Mesothelial cell of epicardium (in vitro differentiated cells): ENCODE data around the gene MAP3K9. TPM values are rescaled to one million over a fixed set of nuclear protein-coding genes. Genes with fewer than 3 reads are reported as not detected.

ENCODE experiments used
- DNase-seq, 2 experiments: peaks; one replicate each; pipeline ENCODE4 v3.0.0; 2021; ENCODE audit warnings: low spot score in 2 of 2; ENCODE audit not compliant: unreplicated experiment in 2 of 2
- H3K27ac Mint-ChIP-seq: 2 replicates; pipeline ENCODE4 v1.8.0; 2021; ENCODE audit warnings: mixed read lengths
- H3K27me3 Mint-ChIP-seq: 2 replicates; pipeline ENCODE4 v1.8.0; 2021; ENCODE audit warnings: low read depth, mixed read lengths
- H3K36me3 Mint-ChIP-seq: 2 replicates; pipeline ENCODE4 v1.8.0; 2021; ENCODE audit warnings: mixed read lengths
- H3K4me1 Mint-ChIP-seq: 2 replicates; pipeline ENCODE4 v1.8.0; 2021; ENCODE audit warnings: mixed read lengths
- H3K4me3 Mint-ChIP-seq: 2 replicates; pipeline ENCODE4 v1.8.0; 2021; ENCODE audit warnings: mild to moderate bottlenecking, moderate library complexity, mixed read lengths
- H3K9me3 Mint-ChIP-seq: 2 replicates; pipeline ENCODE4 v1.8.0; 2021; ENCODE audit warnings: mixed read lengths
- total RNA-seq: library from RNA; stranded (reverse); gene quantifications from 3 replicates; pipeline ENCODE4 v1.2.1, GENCODE V29; 2021
- TF ChIP-seq, protein P1 (sequence below): fragments of 200-600 bp; sonication (generic); IDR thresholded peaks from one replicate; pipeline ENCODE4 v1.5.0; 2021; ENCODE audit warnings: antibody characterized with exemption; ENCODE audit not compliant: unreplicated experiment

Gene MAP3K9
- total RNA-seq, 1 donor from 2014 or later = 9.5 TPM

GRCh38 chr14:70780396-70781075 is 28.8 kb downstream of the MAP3K9 start:
- TF ChIP-seq, protein P1, sequence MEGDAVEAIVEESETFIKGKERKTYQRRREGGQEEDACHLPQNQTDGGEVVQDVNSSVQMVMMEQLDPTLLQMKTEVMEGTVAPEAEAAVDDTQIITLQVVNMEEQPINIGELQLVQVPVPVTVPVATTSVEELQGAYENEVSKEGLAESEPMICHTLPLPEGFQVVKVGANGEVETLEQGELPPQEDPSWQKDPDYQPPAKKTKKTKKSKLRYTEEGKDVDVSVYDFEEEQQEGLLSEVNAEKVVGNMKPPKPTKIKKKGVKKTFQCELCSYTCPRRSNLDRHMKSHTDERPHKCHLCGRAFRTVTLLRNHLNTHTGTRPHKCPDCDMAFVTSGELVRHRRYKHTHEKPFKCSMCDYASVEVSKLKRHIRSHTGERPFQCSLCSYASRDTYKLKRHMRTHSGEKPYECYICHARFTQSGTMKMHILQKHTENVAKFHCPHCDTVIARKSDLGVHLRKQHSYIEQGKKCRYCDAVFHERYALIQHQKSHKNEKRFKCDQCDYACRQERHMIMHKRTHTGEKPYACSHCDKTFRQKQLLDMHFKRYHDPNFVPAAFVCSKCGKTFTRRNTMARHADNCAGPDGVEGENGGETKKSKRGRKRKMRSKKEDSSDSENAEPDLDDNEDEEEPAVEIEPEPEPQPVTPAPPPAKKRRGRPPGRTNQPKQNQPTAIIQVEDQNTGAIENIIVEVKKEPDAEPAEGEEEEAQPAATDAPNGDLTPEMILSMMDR = no peak
- DNase-seq = no peak
- peaks cover 2% of the 10 kb centered on the region for H3K36me3 Mint-ChIP-seq
- no peaks in the 10 kb centered on the region for H3K4me1 Mint-ChIP-seq
- H3K27me3 Mint-ChIP-seq = no peaks in the 10 kb centered on the region
- no peak overlapping the region for H3K27ac Mint-ChIP-seq
- H3K4me3 Mint-ChIP-seq = no peak overlapping the region
- H3K9me3 Mint-ChIP-seq = no peaks in the 10 kb centered on the region

DNA sequence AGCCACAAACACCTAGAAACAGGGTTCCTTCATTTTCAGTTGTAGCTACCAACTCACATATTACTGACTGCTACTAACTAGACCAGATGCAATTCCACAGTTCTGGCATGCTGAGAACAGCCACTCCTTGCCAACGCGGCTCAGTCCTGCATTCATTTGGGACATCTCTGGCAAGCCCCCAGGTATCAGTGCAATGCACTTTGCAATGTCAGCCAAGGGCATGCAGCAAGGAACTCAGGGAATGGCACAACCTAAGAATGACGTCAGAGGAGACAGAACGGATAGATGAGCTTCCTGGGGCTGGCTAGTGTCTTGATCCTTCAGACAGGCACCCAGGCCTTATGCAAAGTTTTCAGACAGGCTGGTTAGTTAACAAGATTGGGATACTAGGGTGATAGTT is 29.6 kb downstream of the MAP3K9 start:
- Mint-ChIP-seq H3K36me3 (no peaks in the 10 kb centered on the region), H3K4me3 (no peak overlapping the region), H3K27me3 (no peaks in the 10 kb centered on the region), H3K4me1 (no peaks in the 10 kb centered on the region), H3K27ac (no peak overlapping the region), H3K9me3 (no peaks in the 10 kb centered on the region)
- TF ChIP-seq, protein P1 = no peak
- DNase-seq = no peak

- H3K9me3 Mint-ChIP-seq = no peaks in the 10 kb centered on the region
- H3K27me3 Mint-ChIP-seq = no peaks in the 10 kb centered on the region
- TF ChIP-seq, protein P1 = no peak
- H3K27ac Mint-ChIP-seq = no peak overlapping the region
- DNase-seq = no peak
- no peaks in the 10 kb centered on the region for H3K4me1 Mint-ChIP-seq
- no peaks in the 10 kb centered on the region for H3K36me3 Mint-ChIP-seq
- no peak overlapping the region for H3K4me3 Mint-ChIP-seq
Measured at GRCh38 chr14:70776197-70776596, 33.1 kb downstream of the MAP3K9 start.

DNA sequence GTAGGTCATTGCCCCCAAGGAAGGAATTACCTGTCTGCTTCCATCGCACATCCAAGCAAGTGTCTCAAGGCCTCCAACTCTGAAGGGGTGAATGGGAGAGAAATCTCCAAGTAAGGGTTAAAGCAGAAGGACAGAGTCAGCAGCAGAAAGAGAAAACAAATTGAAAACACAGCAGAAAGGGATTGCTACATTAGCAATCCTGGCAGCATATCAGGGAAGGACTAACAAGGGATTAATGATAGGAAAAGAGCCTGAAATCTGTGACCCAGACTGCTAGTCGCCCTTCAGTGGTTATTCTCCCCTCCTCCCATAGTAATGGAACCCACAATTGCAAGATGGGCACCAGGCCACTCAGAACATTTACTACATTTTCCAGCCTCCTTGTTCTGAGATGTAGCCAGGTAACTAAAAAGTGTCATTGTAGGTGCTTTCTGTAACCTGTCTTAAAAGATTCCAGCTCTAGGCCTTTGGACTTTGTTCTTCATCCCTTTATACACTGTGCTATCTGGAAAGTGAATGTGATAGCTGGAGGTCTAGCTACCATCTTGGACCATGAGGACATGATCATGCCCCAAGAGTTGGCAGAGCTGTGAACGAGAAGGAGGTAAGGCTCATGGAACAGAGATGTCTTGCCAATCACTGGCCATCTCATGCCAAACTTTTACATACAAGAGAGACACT is 36.0 kb downstream of the MAP3K9 start:
- no peaks in the 10 kb centered on the region for H3K4me1 Mint-ChIP-seq
- no peak overlapping the region for H3K4me3 Mint-ChIP-seq
- H3K27me3 Mint-ChIP-seq = no peaks in the 10 kb centered on the region
- DNase-seq = no peak
- H3K9me3 Mint-ChIP-seq = no peaks in the 10 kb centered on the region
- H3K36me3 Mint-ChIP-seq = peaks cover 2% of the 10 kb centered on the region
- no peak overlapping the region for H3K27ac Mint-ChIP-seq
- TF ChIP-seq, protein P1 = no peak

GRCh38 chr14:70771781-70772212 is 37.5 kb downstream of the MAP3K9 start:
- TF ChIP-seq, protein P1 = no peak
- Mint-ChIP-seq H3K36me3 (peaks cover 2% of the 10 kb centered on the region), H3K9me3 (no peaks in the 10 kb centered on the region), H3K4me1 (no peaks in the 10 kb centered on the region), H3K27me3 (no peaks in the 10 kb centered on the region), H3K4me3 (no peak overlapping the region), H3K27ac (no peak overlapping the region)
- DNase-seq = no peak
